Measurements from ENCODE around the gene FRAT1.

The FRAT1 gene, protein sequence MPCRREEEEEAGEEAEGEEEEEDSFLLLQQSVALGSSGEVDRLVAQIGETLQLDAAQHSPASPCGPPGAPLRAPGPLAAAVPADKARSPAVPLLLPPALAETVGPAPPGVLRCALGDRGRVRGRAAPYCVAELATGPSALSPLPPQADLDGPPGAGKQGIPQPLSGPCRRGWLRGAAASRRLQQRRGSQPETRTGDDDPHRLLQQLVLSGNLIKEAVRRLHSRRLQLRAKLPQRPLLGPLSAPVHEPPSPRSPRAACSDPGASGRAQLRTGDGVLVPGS

GRCh38 chr10:97318772-97319651 lies at the start of gene FRAT1:
FRAT1 (plus strand) TSS chr10:97319271; CDS start chr10:97319454, 183 bp downstream.
- TF ChIP-seq CTCF (IDR thresholded peaks at IDR 0.05; ENCODE audit: insufficient read depth, low read depth, low read length, missing control alignments), result no peak
- DNase-seq (ENCODE audit: low read depth), result peak; percentile 92

GRCh38 chr10:97270523-97271154 lies 48.4 kb upstream of the FRAT1 start:
- TF ChIP-seq CTCF (IDR thresholded peaks at IDR 0.05; ENCODE audit: insufficient read depth, low read depth, low read length, missing control alignments), result no peak
- H3K4me3 ChIP-seq (ENCODE audit: low read depth, low read length), result no peak overlapping the region
- no peak for DNase-seq (ENCODE audit: low read depth)

More at GRCh38 chr10:97318772-97319651, at the start of gene FRAT1:
- peak within 1 kb of the TSS; percentile 61 for H3K4me3 ChIP-seq (ENCODE audit: low read depth, low read length)

DNA sequence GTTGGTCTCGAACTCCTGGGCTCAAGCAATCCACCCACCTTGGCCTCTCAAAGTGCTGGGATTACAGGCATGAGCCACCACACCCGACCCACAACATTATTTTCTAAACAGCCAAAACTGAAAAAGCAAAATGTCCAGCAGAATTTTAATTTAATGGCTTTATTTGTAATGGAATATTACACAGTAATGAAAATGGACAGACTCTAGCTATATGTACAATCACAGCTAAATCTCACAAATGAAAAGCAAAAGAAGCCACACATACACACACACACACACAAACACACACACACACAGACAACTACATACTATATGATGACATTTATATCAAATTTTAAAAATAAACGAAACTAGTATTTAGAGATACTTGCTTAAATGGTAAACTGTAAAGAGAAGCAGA lies 45.4 kb upstream of the FRAT1 start:
- no peak for DNase-seq (ENCODE audit: low read depth)
- no peak overlapping the region for H3K4me3 ChIP-seq (ENCODE audit: low read depth, low read length)
- TF ChIP-seq CTCF (IDR thresholded peaks at IDR 0.05; ENCODE audit: insufficient read depth, low read depth, low read length, missing control alignments), result no peak

- no peak for TF ChIP-seq CTCF (IDR thresholded peaks at IDR 0.05; ENCODE audit: insufficient read depth, low read depth, low read length, missing control alignments)
- H3K4me3 ChIP-seq (ENCODE audit: low read depth, low read length), result no peak overlapping the region
- DNase-seq (ENCODE audit: low read depth), result peak; percentile 24
These were observed 44.2 kb upstream of the FRAT1 start for GRCh38 chr10:97274828-97275227.

DNA sequence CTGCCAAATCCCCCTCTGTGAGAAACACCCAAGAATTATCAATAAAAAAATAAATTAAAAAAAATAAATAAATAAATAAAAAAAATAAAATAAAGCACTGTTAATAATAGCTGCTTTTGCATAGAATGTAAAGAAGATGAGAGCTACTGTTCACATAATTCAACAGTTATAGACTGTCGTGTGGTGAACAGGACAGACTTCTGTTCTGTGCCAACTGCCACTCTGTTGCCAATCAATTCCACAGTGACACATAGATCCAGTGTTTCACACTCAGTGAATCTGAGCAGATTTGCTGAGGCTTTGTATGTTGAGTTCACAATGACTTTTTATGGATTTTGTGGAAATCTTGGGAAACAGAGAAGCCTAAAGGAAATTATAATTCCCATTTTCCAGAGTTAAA lies 41.5 kb upstream of the FRAT1 start:
- TF ChIP-seq CTCF (IDR thresholded peaks at IDR 0.05; ENCODE audit: insufficient read depth, low read depth, low read length, missing control alignments), result no peak
- no peak overlapping the region for H3K4me3 ChIP-seq (ENCODE audit: low read depth, low read length)
- peak; percentile 8 for DNase-seq (ENCODE audit: low read depth)

GRCh38 chr10:97278491-97278989 lies 40.5 kb upstream of the FRAT1 start:
- DNase-seq (ENCODE audit: low read depth), result peak; percentile 57
- peak; percentile 53 for TF ChIP-seq CTCF (IDR thresholded peaks at IDR 0.05; ENCODE audit: insufficient read depth, low read depth, low read length, missing control alignments)
- no peak overlapping the region for H3K4me3 ChIP-seq (ENCODE audit: low read depth, low read length)

Measured in GM12865 (cell line).